HepG2 (cell line): ENCODE measurements around the gene WBP1. TPM values are rescaled to one million over a fixed set of nuclear protein-coding genes. Genes with fewer than 3 reads are reported as not detected.
A peak's percentile ranks its signal among the peaks of the same experiment; 100 is the strongest.

Experiments used
- CBX5 ChIP-seq: sonication (generic); formaldehyde crosslinking; IDR thresholded peaks from 2 replicates; pipeline ENCODE4 v1.4.0; 2020; ENCODE audit warnings: missing genetic modification reagents, borderline replicate concordance
- DZIP1 ChIP-seq: sonication (generic); formaldehyde crosslinking; IDR thresholded peaks from 2 replicates; pipeline ENCODE4 v1.5.0; 2020; ENCODE audit warnings: mild to moderate bottlenecking, missing genetic modification reagents
- EP300 ChIP-seq, 3 experiments: sonication (generic) in 1 of 3; formaldehyde crosslinking in 1 of 3; IDR thresholded peaks; 2 replicates each; pipeline versions ENCODE4 v1.5.1 to v1.6.1; 2011 to 2020; ENCODE audit warnings: low read depth in 2 of 3, low read length in 2 of 3, borderline replicate concordance in 1 of 3, improper control_type of control experiment in 1 of 3, mild to moderate bottlenecking in 1 of 3, missing genetic modification reagents in 1 of 3, moderate library complexity in 1 of 3
- FIP1L1 ChIP-seq: fragments of 200-400 bp; formaldehyde crosslinking; IDR thresholded peaks from 2 replicates; pipeline ENCODE4 v1.6.1; 2018; ENCODE audit warnings: low read depth, mild to moderate bottlenecking, low read length, moderate library complexity, borderline replicate concordance; ENCODE audit not compliant: insufficient read depth
- FOXK2 ChIP-seq: fragments of 450-650 bp; IDR thresholded peaks from 2 replicates; pipeline ENCODE4 v1.6.1; 2016
- HMGXB4 ChIP-seq, 2 experiments: sonication (generic) in 1 of 2; formaldehyde crosslinking in 1 of 2; IDR thresholded peaks; 2 replicates each; pipeline versions ENCODE4 v1.4.0 to v1.6.1; 2018 to 2020; ENCODE audit warnings: missing genetic modification reagents in 2 of 2, borderline replicate concordance in 1 of 2, low read depth in 1 of 2, mild to moderate bottlenecking in 1 of 2, missing biosample characterization in 1 of 2
- KLF9 ChIP-seq: IDR thresholded peaks from 2 replicates; pipeline ENCODE4 v1.6.1; 2016; ENCODE audit warnings: low read depth
- MXI1 ChIP-seq: IDR thresholded peaks from 3 replicates; pipeline ENCODE4 v1.6.1; 2012; ENCODE audit warnings: low read depth, low read length, inconsistent platforms, borderline replicate concordance
- MYC ChIP-seq: sonication (generic); formaldehyde crosslinking; IDR thresholded peaks from 2 replicates; pipeline ENCODE4 v1.9.0; 2021; ENCODE audit warnings: missing genetic modification reagents, borderline replicate concordance
- NFKB2 ChIP-seq: sonication (generic); formaldehyde crosslinking; IDR thresholded peaks from 2 replicates; pipeline ENCODE4 v1.4.0; 2020; ENCODE audit warnings: missing genetic modification reagents, borderline replicate concordance
- ZC3H13 ChIP-seq: sonication (generic); formaldehyde crosslinking; IDR thresholded peaks from 2 replicates; pipeline ENCODE4 v1.8.1; 2023; ENCODE audit warnings: mild to moderate bottlenecking, missing genetic modification reagents, moderate library complexity
- ZFP82 ChIP-seq: sonication (generic); formaldehyde crosslinking; IDR thresholded peaks from 2 replicates; pipeline ENCODE4 v1.5.1; 2020; ENCODE audit warnings: mild to moderate bottlenecking, missing genetic modification reagents, borderline replicate concordance
- ZNF460 ChIP-seq: sonication (generic); formaldehyde crosslinking; IDR thresholded peaks from 2 replicates; pipeline ENCODE4 v1.5.1; 2020; ENCODE audit warnings: missing genetic modification reagents, mild to moderate bottlenecking, borderline replicate concordance
- ZNF503 ChIP-seq: sonication (generic); formaldehyde crosslinking; IDR thresholded peaks from 2 replicates; pipeline ENCODE4 v1.4.0; 2020; ENCODE audit warnings: missing genetic modification reagents
- ZNF746 ChIP-seq: sonication (generic); formaldehyde crosslinking; IDR thresholded peaks from 2 replicates; pipeline ENCODE4 v1.8.0; 2022; ENCODE audit warnings: mild to moderate bottlenecking, missing genetic modification reagents
- polyA plus RNA-seq, 8 experiments: library from polyadenylated mRNA; depleted of rRNA in 3 of 8; stranded (reverse) in 7 of 8; unstranded in 1 of 8; fragments of >200 nt; fragmentation: Illumina TruSeq in 4 of 8; extraction: Trizol in 4 of 8; gene quantifications; 2 replicates each; pipeline versions ENCODE4 v1.2.1 to v1.2.3, GENCODE V29; 2011 to 2016; ENCODE audit warnings: low read depth in 4 of 8, missing spikeins in 1 of 8, mixed read lengths in 1 of 8; ENCODE audit not compliant: insufficient read depth in 1 of 8
- total RNA-seq, 5 experiments: library from RNA; depleted of rRNA; stranded (reverse); fragments of >200 nt; fragmentation: Illumina TruSeq; extraction: Trizol; gene quantifications; 2 replicates each; pipeline ENCODE4 v1.2.3, GENCODE V29; 2016; ENCODE audit warnings: low read depth in 1 of 5
- TF ChIP-seq, protein P1 (sequence below): IDR thresholded peaks from 2 replicates; pipeline ENCODE4 v1.6.1; 2016; ENCODE audit warnings: low read depth, missing genetic modification reagents, missing compliant biosample characterization

Gene WBP1
- total and polyA plus RNA-seq, 2 of the 13 experiments (the other 11 are each of a cell fraction or from before 2014, with no cell fraction given), result 38.8 to 85.7 TPM

DNA sequence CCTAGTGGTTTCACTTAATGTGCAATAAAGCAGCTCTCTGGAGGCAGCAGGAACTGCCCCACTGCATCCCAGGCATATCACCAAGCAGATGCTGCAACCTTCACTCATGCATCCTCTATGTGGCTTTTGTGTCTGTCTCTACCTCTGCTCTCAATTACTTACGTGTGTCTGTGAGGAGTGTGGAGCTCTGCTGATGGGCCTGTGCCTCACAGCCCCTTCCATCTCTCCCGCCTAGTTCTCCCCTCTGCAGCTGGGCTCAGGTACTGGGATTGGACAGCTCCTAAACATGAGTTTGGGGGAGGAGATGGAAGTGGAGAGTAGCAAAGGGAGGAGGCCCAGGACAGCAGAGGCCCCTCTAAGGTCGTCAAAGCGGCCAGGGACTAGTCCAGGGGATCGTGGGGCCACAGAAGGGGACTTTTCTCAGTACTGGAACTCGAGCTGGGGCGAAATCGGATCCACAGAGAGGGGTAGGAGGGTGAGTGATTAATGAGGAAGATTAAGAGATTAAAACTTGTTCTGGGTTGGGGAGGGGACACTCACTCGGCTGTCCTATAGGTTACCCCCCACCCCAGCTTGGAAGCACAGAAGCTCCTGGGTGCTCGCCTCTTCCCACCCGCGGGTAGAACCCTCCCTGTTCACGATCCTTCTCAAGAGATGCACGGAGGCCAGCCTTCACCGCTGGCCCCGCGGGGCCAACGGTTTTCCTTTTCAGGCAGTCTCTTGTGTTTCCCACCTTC lies 43.3 kb downstream of the WBP1 start (continued):
- TF ChIP-seq FIP1L1 (no peak), ZNF746 (CRISPR knock-in tag) (no peak), KLF9 (CRISPR knock-in tag) (no peak), EP300 (IDR thresholded peaks at IDR 0.05; ENCODE audit: low read depth in 2 of 2, low read length in 2 of 2) (peak in 1 of 2 experiments; percentile 23; a peak in 1 of 4 replicates), EP300 (CRISPR knock-in tag; IDR thresholded peaks at IDR 0.05; ENCODE audit: borderline replicate concordance) (no peak), FOXK2 (no peak), ZNF460 (CRISPR knock-in tag) (no peak), MYC (CRISPR knock-in tag) (no peak), DZIP1 (CRISPR knock-in tag) (no peak), NFKB2 (CRISPR knock-in tag) (peak; percentile 37; the same call in 1 of the 2 replicates), CBX5 (CRISPR knock-in tag) (no peak), ZC3H13 (CRISPR knock-in tag) (peak; percentile 70; the same call in 1 of the 2 replicates), ZFP82 (CRISPR knock-in tag) (no peak), HMGXB4 (CRISPR knock-in tag; IDR thresholded peaks at IDR 0.05; ENCODE audit: borderline replicate concordance in 1 of 2, low read depth in 1 of 2) (no peak), MXI1 (no peak), ZNF503 (CRISPR knock-in tag) (no peak)
- TF ChIP-seq, protein P1, sequence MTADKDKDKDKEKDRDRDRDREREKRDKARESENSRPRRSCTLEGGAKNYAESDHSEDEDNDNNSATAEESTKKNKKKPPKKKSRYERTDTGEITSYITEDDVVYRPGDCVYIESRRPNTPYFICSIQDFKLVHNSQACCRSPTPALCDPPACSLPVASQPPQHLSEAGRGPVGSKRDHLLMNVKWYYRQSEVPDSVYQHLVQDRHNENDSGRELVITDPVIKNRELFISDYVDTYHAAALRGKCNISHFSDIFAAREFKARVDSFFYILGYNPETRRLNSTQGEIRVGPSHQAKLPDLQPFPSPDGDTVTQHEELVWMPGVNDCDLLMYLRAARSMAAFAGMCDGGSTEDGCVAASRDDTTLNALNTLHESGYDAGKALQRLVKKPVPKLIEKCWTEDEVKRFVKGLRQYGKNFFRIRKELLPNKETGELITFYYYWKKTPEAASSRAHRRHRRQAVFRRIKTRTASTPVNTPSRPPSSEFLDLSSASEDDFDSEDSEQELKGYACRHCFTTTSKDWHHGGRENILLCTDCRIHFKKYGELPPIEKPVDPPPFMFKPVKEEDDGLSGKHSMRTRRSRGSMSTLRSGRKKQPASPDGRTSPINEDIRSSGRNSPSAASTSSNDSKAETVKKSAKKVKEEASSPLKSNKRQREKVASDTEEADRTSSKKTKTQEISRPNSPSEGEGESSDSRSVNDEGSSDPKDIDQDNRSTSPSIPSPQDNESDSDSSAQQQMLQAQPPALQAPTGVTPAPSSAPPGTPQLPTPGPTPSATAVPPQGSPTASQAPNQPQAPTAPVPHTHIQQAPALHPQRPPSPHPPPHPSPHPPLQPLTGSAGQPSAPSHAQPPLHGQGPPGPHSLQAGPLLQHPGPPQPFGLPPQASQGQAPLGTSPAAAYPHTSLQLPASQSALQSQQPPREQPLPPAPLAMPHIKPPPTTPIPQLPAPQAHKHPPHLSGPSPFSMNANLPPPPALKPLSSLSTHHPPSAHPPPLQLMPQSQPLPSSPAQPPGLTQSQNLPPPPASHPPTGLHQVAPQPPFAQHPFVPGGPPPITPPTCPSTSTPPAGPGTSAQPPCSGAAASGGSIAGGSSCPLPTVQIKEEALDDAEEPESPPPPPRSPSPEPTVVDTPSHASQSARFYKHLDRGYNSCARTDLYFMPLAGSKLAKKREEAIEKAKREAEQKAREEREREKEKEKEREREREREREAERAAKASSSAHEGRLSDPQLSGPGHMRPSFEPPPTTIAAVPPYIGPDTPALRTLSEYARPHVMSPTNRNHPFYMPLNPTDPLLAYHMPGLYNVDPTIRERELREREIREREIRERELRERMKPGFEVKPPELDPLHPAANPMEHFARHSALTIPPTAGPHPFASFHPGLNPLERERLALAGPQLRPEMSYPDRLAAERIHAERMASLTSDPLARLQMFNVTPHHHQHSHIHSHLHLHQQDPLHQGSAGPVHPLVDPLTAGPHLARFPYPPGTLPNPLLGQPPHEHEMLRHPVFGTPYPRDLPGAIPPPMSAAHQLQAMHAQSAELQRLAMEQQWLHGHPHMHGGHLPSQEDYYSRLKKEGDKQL (CRISPR knock-in tag), result no peak
